ENCODE results near the gene ZNF451. TPM values are rescaled to one million over a fixed set of nuclear protein-coding genes. Genes with fewer than 3 reads are reported as not detected.

ZNF451 gene
- total RNA-seq, 2 donors from 2014 or later: 32.3 to 68.6 TPM

- Histone ChIP-seq H3K4me1 (replicated peaks) (no peaks in the 10 kb centered on the region), H3K36me3 (no peaks in the 10 kb centered on the region), H3K9me3 (no peaks in the 10 kb centered on the region), H3K27ac (no peak overlapping the region), H3K4me3 (no peak overlapping the region), H3K27me3 (replicated peaks; ENCODE audit: insufficient read depth) (no peaks in the 10 kb centered on the region)
- intact Hi-C loops (cut with DNase I): no loop called here
- WGBS: 100% methylated on average over 1 of the region's 1 CpG
- TF ChIP-seq POLR2A (IDR thresholded peaks at IDR 0.05): no peak
- no peak for TF ChIP-seq POLR2AphosphoS5 (IDR thresholded peaks at IDR 0.05)
- no peak for TF ChIP-seq CTCF (IDR thresholded peaks at IDR 0.05)
- DNase-seq (ENCODE audit: low spot score): no peak
These were observed 125.3 kb downstream of the ZNF451 start for GRCh38 chr6:57215260-57215659.

GRCh38 chr6:57216235-57217101 is 126.5 kb downstream of the ZNF451 start:
- no peaks in the 10 kb centered on the region for H3K9me3 ChIP-seq
- intact Hi-C loops (cut with DNase I): no loop called here
- H3K27ac ChIP-seq: peak overlapping the region; percentile 11 to 43
- no peaks in the 10 kb centered on the region for H3K4me1 ChIP-seq (replicated peaks)
- 35% methylated on average over 7 of the region's 7 CpGs for WGBS
- no peak overlapping the region for H3K4me3 ChIP-seq
- H3K27me3 ChIP-seq (replicated peaks; ENCODE audit: insufficient read depth): no peaks in the 10 kb centered on the region
- TF ChIP-seq POLR2AphosphoS5 (IDR thresholded peaks at IDR 0.05) (no peak), CTCF (IDR thresholded peaks at IDR 0.05) (peak in 1 of 4 experiments; percentile 51), POLR2A (IDR thresholded peaks at IDR 0.05) (no peak)
- H3K36me3 ChIP-seq: no peaks in the 10 kb centered on the region
- DNase-seq (ENCODE audit: low spot score): peak; percentile 68

- H3K4me1 ChIP-seq (replicated peaks): no peaks in the 10 kb centered on the region
- H3K27me3 ChIP-seq (replicated peaks; ENCODE audit: insufficient read depth): no peaks in the 10 kb centered on the region
- H3K27ac ChIP-seq: peak overlapping the region; percentile 11 to 43
- H3K4me3 ChIP-seq: no peak overlapping the region
- no peak for DNase-seq (ENCODE audit: low spot score)
- H3K9me3 ChIP-seq: no peaks in the 10 kb centered on the region
- intact Hi-C loops (cut with DNase I): no loop called here
- 96% methylated on average over 11 of the region's 11 CpGs for WGBS
- no peaks in the 10 kb centered on the region for H3K36me3 ChIP-seq
- TF ChIP-seq POLR2AphosphoS5 (IDR thresholded peaks at IDR 0.05) (no peak), POLR2A (IDR thresholded peaks at IDR 0.05) (no peak), CTCF (IDR thresholded peaks at IDR 0.05) (no peak)
These were observed 127.3 kb downstream of the ZNF451 start for GRCh38 chr6:57217270-57217669.

Other genes starting within 250 kb of the ZNF451 start
- gene BEND6, start 135.1 kb upstream of the ZNF451 start, total RNA-seq: 1 to 10 TPM in 1 of 2 donors, under 1 TPM in 1; 0.32 to 3.2 TPM
- 1 to 10 TPM; 7.8 to 9.2 TPM for gene KIAA1586, start 43.5 kb upstream of the ZNF451 start, total RNA-seq
- gene BAG2, start 82.1 kb downstream of the ZNF451 start, total RNA-seq: 1 to 10 TPM; 5.4 to 6.8 TPM
- 10 to 100 TPM; 20.4 to 22.3 TPM for gene RAB23, start 132.1 kb downstream of the ZNF451 start, total RNA-seq
- 10 to 100 TPM; 18.5 to 28.9 TPM for gene PRIM2, start 227.4 kb downstream of the ZNF451 start, total RNA-seq

Data from prostate gland (tissue), 2 donors.